ENCODE results near the gene VPS41.
A peak's percentile ranks its signal among the peaks of the same experiment; 100 is the strongest.

The VPS41 gene

GRCh38 chr7:38798552-38799267 is 110.3 kb downstream of the VPS41 start:
- Histone ChIP-seq H3K18ac (ENCODE audit: low read length) (no peak overlapping the region), H3K79me1 (ENCODE audit: low read length) (no peaks in the 10 kb centered on the region), H3K4me3 (ENCODE audit: low read length) (no peak overlapping the region), H3K4ac (ENCODE audit: low read depth, low read length) (no peak overlapping the region), H3K9ac (ENCODE audit: low read length) (no peak overlapping the region), H3K36me3 (ENCODE audit: control insufficient read depth, insufficient read depth, low read length) (no peaks in the 10 kb centered on the region), H3K4me1 (ENCODE audit: control insufficient read depth, low read depth, low read length) (no peaks in the 10 kb centered on the region), H2BK120ac (ENCODE audit: low read depth, low read length) (no peak overlapping the region), H2BK15ac (replicated peaks; ENCODE audit: low read depth) (no peak overlapping the region), H2AK5ac (ENCODE audit: low read length) (no peak overlapping the region), H3K23ac (ENCODE audit: low read length) (no peak overlapping the region), H4K5ac (ENCODE audit: low read length) (no peak overlapping the region), H4K8ac (ENCODE audit: low read depth, low read length) (no peak overlapping the region), H3K27me3 (ENCODE audit: insufficient read depth, low read length, poor library complexity) (no peaks in the 10 kb centered on the region), H2BK5ac (ENCODE audit: low read length) (no peak overlapping the region), H3K27ac (ENCODE audit: low read depth, low read length) (no peak overlapping the region), H3K4me2 (ENCODE audit: low read length) (no peak overlapping the region), H3K56ac (ENCODE audit: low read length) (no peak overlapping the region), H3K79me2 (ENCODE audit: control insufficient read depth, insufficient read depth, low read length) (no peaks in the 10 kb centered on the region)
- no CpG with 5 or more reads among the region's 7 CpGs for WGBS (ENCODE audit: extremely low coverage, insufficient coverage, low lambda C conversion rate)
- peak; percentile 77 for DNase-seq

DNA sequence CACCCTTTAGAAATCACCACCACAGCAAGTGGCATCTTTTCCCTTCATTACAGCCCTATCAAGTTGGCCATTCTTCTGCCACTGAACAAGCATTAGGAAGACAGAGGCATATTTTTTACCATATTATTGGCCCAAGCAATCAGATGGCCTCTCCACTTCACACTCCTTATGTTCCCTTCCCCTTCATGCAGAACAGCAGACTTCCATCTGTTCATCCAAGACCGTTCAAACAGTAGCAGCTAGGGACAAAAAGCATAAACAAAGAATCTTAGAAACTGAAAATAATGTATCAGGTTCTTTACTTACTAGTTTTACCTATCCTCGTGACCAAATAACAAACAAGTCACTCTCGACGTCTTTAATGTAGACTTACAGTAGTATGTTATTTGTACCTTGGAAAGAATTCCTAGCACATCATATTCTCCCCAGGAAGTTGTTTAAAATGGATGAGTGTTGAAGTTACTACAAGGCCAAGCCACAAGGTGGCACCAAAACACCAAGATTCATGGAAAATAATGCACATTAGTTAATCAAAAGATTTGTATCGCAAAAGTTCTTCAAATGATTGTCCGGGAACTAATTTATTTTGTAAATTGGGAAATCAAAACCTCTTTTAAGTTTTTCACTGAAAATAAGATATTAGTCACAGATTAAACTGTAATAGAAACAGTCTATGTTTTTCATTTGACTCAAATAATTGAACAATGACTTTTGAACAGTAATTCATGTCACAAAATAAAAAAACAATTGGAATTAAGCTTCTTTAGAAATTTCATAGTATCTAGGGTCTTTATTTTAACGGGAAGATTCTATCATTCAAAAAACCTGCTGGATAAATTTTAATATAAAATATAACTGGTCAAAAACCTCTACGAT is 112.1 kb downstream of the VPS41 start:
- H2BK5ac ChIP-seq (ENCODE audit: low read length) = no peak overlapping the region
- H3K79me1 ChIP-seq (ENCODE audit: low read length) = no peaks in the 10 kb centered on the region
- no peak overlapping the region for H2BK120ac ChIP-seq (ENCODE audit: low read depth, low read length)
- H2AK5ac ChIP-seq (ENCODE audit: low read length) = no peak overlapping the region
- no peak overlapping the region for H3K4me3 ChIP-seq (ENCODE audit: low read length)
- H3K79me2 ChIP-seq (ENCODE audit: control insufficient read depth, insufficient read depth, low read length) = no peaks in the 10 kb centered on the region
- no peak overlapping the region for H3K4ac ChIP-seq (ENCODE audit: low read depth, low read length)
- H3K4me1 ChIP-seq (ENCODE audit: control insufficient read depth, low read depth, low read length) = no peaks in the 10 kb centered on the region
- no peak overlapping the region for H3K18ac ChIP-seq (ENCODE audit: low read length)
- no peak overlapping the region for H3K27ac ChIP-seq (ENCODE audit: low read depth, low read length)
- no peaks in the 10 kb centered on the region for H3K36me3 ChIP-seq (ENCODE audit: control insufficient read depth, insufficient read depth, low read length)
- no peaks in the 10 kb centered on the region for H3K27me3 ChIP-seq (ENCODE audit: insufficient read depth, low read length, poor library complexity)
- no peak overlapping the region for H2BK15ac ChIP-seq (replicated peaks; ENCODE audit: low read depth)
- no peak overlapping the region for H4K8ac ChIP-seq (ENCODE audit: low read depth, low read length)
- no peak overlapping the region for H4K5ac ChIP-seq (ENCODE audit: low read length)
- no peak overlapping the region for H3K23ac ChIP-seq (ENCODE audit: low read length)
- DNase-seq = peak; percentile 51
- no peak overlapping the region for H3K9ac ChIP-seq (ENCODE audit: low read length)
- H3K56ac ChIP-seq (ENCODE audit: low read length) = no peak overlapping the region
- WGBS (ENCODE audit: extremely low coverage, insufficient coverage, low lambda C conversion rate) = no CpG with 5 or more reads among the region's 8 CpGs
- H3K4me2 ChIP-seq (ENCODE audit: low read length) = no peak overlapping the region

GRCh38 chr7:38795593-38795992 is 113.4 kb downstream of the VPS41 start:
- Histone ChIP-seq H4K8ac (ENCODE audit: low read depth, low read length) (no peak overlapping the region), H2BK5ac (ENCODE audit: low read length) (no peak overlapping the region), H3K9ac (ENCODE audit: low read length) (no peak overlapping the region), H3K4me2 (ENCODE audit: low read length) (no peak overlapping the region), H4K5ac (ENCODE audit: low read length) (no peak overlapping the region), H3K79me1 (ENCODE audit: low read length) (no peaks in the 10 kb centered on the region), H3K4me3 (ENCODE audit: low read length) (no peak overlapping the region), H3K27ac (ENCODE audit: low read depth, low read length) (no peak overlapping the region), H3K27me3 (ENCODE audit: insufficient read depth, low read length, poor library complexity) (no peaks in the 10 kb centered on the region), H3K36me3 (ENCODE audit: control insufficient read depth, insufficient read depth, low read length) (no peaks in the 10 kb centered on the region), H3K4ac (ENCODE audit: low read depth, low read length) (no peak overlapping the region), H2AK5ac (ENCODE audit: low read length) (no peak overlapping the region), H3K79me2 (ENCODE audit: control insufficient read depth, insufficient read depth, low read length) (no peaks in the 10 kb centered on the region), H3K18ac (ENCODE audit: low read length) (no peak overlapping the region), H2BK120ac (ENCODE audit: low read depth, low read length) (no peak overlapping the region), H2BK15ac (replicated peaks; ENCODE audit: low read depth) (no peak overlapping the region), H3K23ac (ENCODE audit: low read length) (no peak overlapping the region), H3K56ac (ENCODE audit: low read length) (no peak overlapping the region), H3K4me1 (ENCODE audit: control insufficient read depth, low read depth, low read length) (no peaks in the 10 kb centered on the region)
- WGBS (ENCODE audit: extremely low coverage, insufficient coverage, low lambda C conversion rate) = no CpG with 5 or more reads among the region's 2 CpGs
- DNase-seq = no peak

DNA sequence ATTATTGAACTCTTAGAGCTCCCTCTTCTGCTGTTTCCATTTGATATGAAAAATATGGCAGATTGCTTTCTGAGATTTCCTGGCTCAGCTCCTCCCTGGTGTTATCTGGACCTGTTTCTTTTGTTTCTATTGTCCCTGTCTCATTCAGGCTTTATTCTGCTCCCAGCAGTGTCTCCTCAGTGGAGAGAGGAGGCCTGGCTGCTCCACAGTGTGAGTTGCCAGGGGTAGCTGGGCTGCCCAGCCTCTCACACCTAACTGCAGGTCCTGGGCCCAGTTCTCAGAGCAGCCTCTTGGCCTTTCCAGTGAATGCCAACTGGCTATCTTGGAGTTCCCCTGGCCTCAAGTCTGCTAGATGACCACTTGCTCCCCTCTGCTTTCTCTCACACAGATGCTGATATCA is 127.0 kb downstream of the VPS41 start:
- no peak overlapping the region for H3K56ac ChIP-seq (ENCODE audit: low read length)
- H4K5ac ChIP-seq (ENCODE audit: low read length) = no peak overlapping the region
- H3K4me3 ChIP-seq (ENCODE audit: low read length) = no peak overlapping the region
- no peaks in the 10 kb centered on the region for H3K4me1 ChIP-seq (ENCODE audit: control insufficient read depth, low read depth, low read length)
- H2BK5ac ChIP-seq (ENCODE audit: low read length) = no peak overlapping the region
- no peak overlapping the region for H3K4ac ChIP-seq (ENCODE audit: low read depth, low read length)
- H3K18ac ChIP-seq (ENCODE audit: low read length) = no peak overlapping the region
- H2BK120ac ChIP-seq (ENCODE audit: low read depth, low read length) = no peak overlapping the region
- H3K23ac ChIP-seq (ENCODE audit: low read length) = no peak overlapping the region
- no peak overlapping the region for H3K9ac ChIP-seq (ENCODE audit: low read length)
- no peak overlapping the region for H2BK15ac ChIP-seq (replicated peaks; ENCODE audit: low read depth)
- H4K8ac ChIP-seq (ENCODE audit: low read depth, low read length) = no peak overlapping the region
- no peak overlapping the region for H3K27ac ChIP-seq (ENCODE audit: low read depth, low read length)
- no peaks in the 10 kb centered on the region for H3K79me2 ChIP-seq (ENCODE audit: control insufficient read depth, insufficient read depth, low read length)
- H3K4me2 ChIP-seq (ENCODE audit: low read length) = no peak overlapping the region
- no peak overlapping the region for H2AK5ac ChIP-seq (ENCODE audit: low read length)
- H3K36me3 ChIP-seq (ENCODE audit: control insufficient read depth, insufficient read depth, low read length) = no peaks in the 10 kb centered on the region
- DNase-seq = no peak
- H3K27me3 ChIP-seq (ENCODE audit: insufficient read depth, low read length, poor library complexity) = no peaks in the 10 kb centered on the region
- H3K79me1 ChIP-seq (ENCODE audit: low read length) = no peaks in the 10 kb centered on the region

DNA sequence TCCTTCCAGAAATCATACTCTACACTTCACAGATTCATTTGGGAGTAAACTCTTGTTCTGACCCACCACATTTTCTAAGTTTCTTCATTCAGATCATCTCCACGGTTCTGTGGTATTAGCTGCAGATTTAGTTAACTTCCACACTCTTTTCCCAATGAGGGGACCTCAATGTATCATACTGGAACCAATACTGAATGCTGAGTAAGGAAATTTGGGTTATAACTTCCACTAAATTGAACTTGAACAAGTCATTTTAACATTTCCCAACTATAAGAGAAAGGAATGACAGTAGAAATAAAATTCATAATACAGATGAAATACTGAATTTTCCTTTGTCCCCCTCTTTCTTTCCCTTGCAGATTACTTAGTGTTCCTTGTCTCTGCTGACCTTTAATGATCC is 131.4 kb downstream of the VPS41 start:
- Histone ChIP-seq H2BK5ac (ENCODE audit: low read length) (no peak overlapping the region), H3K4me1 (ENCODE audit: control insufficient read depth, low read depth, low read length) (no peaks in the 10 kb centered on the region), H3K27ac (ENCODE audit: low read depth, low read length) (no peak overlapping the region), H4K8ac (ENCODE audit: low read depth, low read length) (no peak overlapping the region), H3K79me2 (ENCODE audit: control insufficient read depth, insufficient read depth, low read length) (no peaks in the 10 kb centered on the region), H3K56ac (ENCODE audit: low read length) (no peak overlapping the region), H4K5ac (ENCODE audit: low read length) (no peak overlapping the region), H2AK5ac (ENCODE audit: low read length) (no peak overlapping the region), H3K36me3 (ENCODE audit: control insufficient read depth, insufficient read depth, low read length) (no peaks in the 10 kb centered on the region), H3K79me1 (ENCODE audit: low read length) (no peaks in the 10 kb centered on the region), H2BK120ac (ENCODE audit: low read depth, low read length) (no peak overlapping the region), H3K4me2 (ENCODE audit: low read length) (no peak overlapping the region), H3K23ac (ENCODE audit: low read length) (no peak overlapping the region), H3K4ac (ENCODE audit: low read depth, low read length) (no peak overlapping the region), H3K4me3 (ENCODE audit: low read length) (no peak overlapping the region), H2BK15ac (replicated peaks; ENCODE audit: low read depth) (no peak overlapping the region), H3K18ac (ENCODE audit: low read length) (no peak overlapping the region), H3K9ac (ENCODE audit: low read length) (no peak overlapping the region), H3K27me3 (ENCODE audit: insufficient read depth, low read length, poor library complexity) (no peaks in the 10 kb centered on the region)
- WGBS (ENCODE audit: extremely low coverage, insufficient coverage, low lambda C conversion rate) = no CpG with 5 or more reads among the region's 1 CpG
- no peak for DNase-seq

All from mesendoderm (in vitro differentiated cells).